OCI-LY7 (cell line): ENCODE results near the gene PGAM5. TPM values are rescaled to one million over a fixed set of nuclear protein-coding genes. Genes with fewer than 3 reads are reported as not detected.

Experiments used
- BruUV-seq: library from RNA; stranded (reverse); fragments of 400-500 nt; replicated peaks from 2 replicates; lab custom pipeline; 2021; lab: Mats Ljungman, UMichigan
- CTCF ChIA-PET: fragments of 300-600 bp; sonication (Branson Sonifier 250); formaldehyde crosslinking; loops from one replicate; lab custom pipeline; 2022; ENCODE audit warnings: antibody characterized with exemption; ENCODE audit not compliant: unreplicated experiment; lab: Charles Lee
- POLR2A ChIA-PET: fragments of 300-600 bp; sonication (Branson Sonifier 250); formaldehyde crosslinking; loops from one replicate; lab custom pipeline; 2022; ENCODE audit warnings: antibody characterized with exemption; lab: Charles Lee
- DNase-seq: peaks from one replicate; pipeline ENCODE4 v3.0.0-alpha.2; 2015; ENCODE audit warnings: low spot score
- H2AFZ ChIP-seq: fragments of 200-600 bp; sonication (generic), shearing (Covaris generic); 2 replicates; pipeline ENCODE4 v1.6.1; 2014; ENCODE audit warnings: mild to moderate bottlenecking, antibody characterized with exemption, low read length, moderate library complexity
- H3K27ac ChIP-seq: fragments of 200-600 bp; sonication (generic); 2 replicates; pipeline ENCODE4 v1.5.1; 2014; ENCODE audit warnings: mixed run types, low read depth, mild to moderate bottlenecking, moderate library complexity, low read length, inconsistent platforms; ENCODE audit not compliant: poor library complexity, severe bottlenecking
- H3K36me3 ChIP-seq: fragments of 200-600 bp; sonication (generic); 2 replicates; pipeline ENCODE4 v1.6.1; 2014; ENCODE audit warnings: mild to moderate bottlenecking, antibody characterized with exemption, low read length, moderate library complexity, mixed read lengths; ENCODE audit not compliant: insufficient read depth
- H3K4me1 ChIP-seq: fragments of 200-600 bp; sonication (generic); 2 replicates; pipeline ENCODE4 v1.5.1; 2014; ENCODE audit warnings: mild to moderate bottlenecking, low read length; ENCODE audit not compliant: insufficient read depth, poor library complexity, severe bottlenecking
- H3K4me2 ChIP-seq: fragments of 200-600 bp; sonication (generic); 2 replicates; pipeline ENCODE4 v1.6.1; 2014; ENCODE audit warnings: mild to moderate bottlenecking, low read length
- H3K4me3 ChIP-seq: fragments of 200-600 bp; sonication (generic); 2 replicates; pipeline ENCODE4 v1.5.1; 2014; ENCODE audit warnings: mild to moderate bottlenecking, low read depth, low read length; ENCODE audit not compliant: poor library complexity, severe bottlenecking
- H3K79me2 ChIP-seq: fragments of 200-600 bp; sonication (generic); 2 replicates; pipeline ENCODE4 v1.6.1; 2016; ENCODE audit warnings: low read depth, mild to moderate bottlenecking, low read length, moderate library complexity, mixed read lengths; ENCODE audit not compliant: insufficient read depth
- H3K9me2 ChIP-seq: fragments of 200-600 bp; sonication (generic); 2 replicates; pipeline ENCODE4 v1.6.1; 2016; ENCODE audit warnings: mild to moderate bottlenecking, low read length, mixed read lengths; ENCODE audit not compliant: insufficient read depth
- H3K9me3 ChIP-seq: fragments of 200-600 bp; sonication (generic); 2 replicates; pipeline ENCODE4 v1.6.1; 2014; ENCODE audit warnings: mild to moderate bottlenecking, mixed run types, low read length, mixed read lengths
- H4K20me1 ChIP-seq: fragments of 200-600 bp; sonication (generic); 2 replicates; pipeline ENCODE4 v1.6.1; 2014; ENCODE audit warnings: mild to moderate bottlenecking, antibody characterized with exemption, low read length, moderate library complexity, mixed read lengths; ENCODE audit not compliant: insufficient read depth
- EZH2phosphoT487 ChIP-seq: fragments of 200-600 bp; sonication (generic); IDR thresholded peaks from 2 replicates; pipeline ENCODE4 v1.6.1; 2018; ENCODE audit warnings: low read depth, borderline replicate concordance, mild to moderate bottlenecking, mixed run types, antibody characterized with exemption, low read length, moderate library complexity, mixed read lengths
- intact Hi-C: fragments of 100-400 bp; cut with micrococcal nuclease; formaldehyde crosslinking; loops from one replicate; pipeline ENCODE4 v1.10.0; 2022; ENCODE audit not compliant: unreplicated experiment
- total RNA-seq, 2 experiments: library from RNA; depleted of rRNA in 1 of 2; stranded (reverse); fragments of >200 nt in 1 of 2; shearing (Covaris generic) in 1 of 2; gene quantifications; 2 replicates each; pipeline ENCODE4 v1.2.3, GENCODE V29; 2014 to 2022
- TF ChIP-seq, protein P1 (sequence below): fragments of 200-600 bp; sonication (generic); conservative IDR thresholded peaks from 2 replicates; pipeline ENCODE4 v1.5.1; 2014; ENCODE audit warnings: mild to moderate bottlenecking, antibody characterized with exemption, low read length, moderate library complexity, mixed read lengths

The PGAM5 gene
- total RNA-seq, 2 experiments from 2014 or later: 95.6 to 97.2 TPM

DNA sequence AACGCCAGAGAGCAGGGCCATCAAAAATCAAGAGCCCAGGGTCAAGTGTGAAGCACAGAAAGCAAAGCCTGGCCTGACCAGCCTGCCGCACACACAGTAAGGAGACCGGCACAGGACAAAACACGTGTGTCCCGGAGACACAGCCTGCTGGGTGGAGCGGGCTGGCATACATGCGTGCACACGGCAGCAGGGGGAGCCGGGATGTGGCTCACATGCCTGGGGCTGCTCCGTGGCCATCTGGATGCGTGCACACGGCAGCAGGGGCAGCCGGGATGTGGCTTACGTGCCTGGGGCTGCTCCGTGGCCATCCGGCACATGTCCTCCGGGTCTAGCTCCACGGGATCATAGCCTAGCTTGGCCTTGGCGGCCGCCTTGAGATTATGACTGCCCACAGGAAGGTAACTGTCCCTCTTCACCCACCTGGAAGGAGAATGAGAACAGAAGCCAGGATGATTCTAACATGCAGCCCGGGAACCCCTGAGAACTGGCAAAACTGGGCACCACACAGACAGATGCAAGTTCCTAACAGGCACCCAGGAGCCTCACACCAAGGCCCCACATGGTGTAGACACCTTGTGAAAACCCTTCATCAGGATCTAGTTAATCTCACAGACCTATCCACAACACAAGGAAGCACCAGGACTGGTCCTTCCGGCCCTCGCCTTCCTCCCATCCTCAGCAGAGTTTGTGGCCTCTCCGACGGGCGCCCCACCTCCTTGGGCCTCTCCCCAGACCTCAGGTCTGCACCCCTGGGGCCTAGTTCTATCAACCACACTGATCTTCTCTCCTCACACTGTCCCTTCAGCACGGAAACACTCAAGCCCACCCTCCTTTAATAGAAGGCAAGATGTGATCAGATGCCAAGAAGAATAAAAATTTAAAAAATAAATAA, 37.1 kb upstream of the PGAM5 start:
- no peaks in the 10 kb centered on the region for H4K20me1 ChIP-seq
- BruUV-seq: no TSS peak
- ChIA-PET CTCF (no interaction called here), POLR2A (no interaction called here)
- no peaks in the 10 kb centered on the region for H3K4me1 ChIP-seq
- no peaks in the 10 kb centered on the region for H3K9me2 ChIP-seq
- intact Hi-C loops: no loop called here
- no peak overlapping the region for H3K4me2 ChIP-seq
- no peak overlapping the region for H3K4me3 ChIP-seq
- no peak for DNase-seq
- TF ChIP-seq, protein P1, sequence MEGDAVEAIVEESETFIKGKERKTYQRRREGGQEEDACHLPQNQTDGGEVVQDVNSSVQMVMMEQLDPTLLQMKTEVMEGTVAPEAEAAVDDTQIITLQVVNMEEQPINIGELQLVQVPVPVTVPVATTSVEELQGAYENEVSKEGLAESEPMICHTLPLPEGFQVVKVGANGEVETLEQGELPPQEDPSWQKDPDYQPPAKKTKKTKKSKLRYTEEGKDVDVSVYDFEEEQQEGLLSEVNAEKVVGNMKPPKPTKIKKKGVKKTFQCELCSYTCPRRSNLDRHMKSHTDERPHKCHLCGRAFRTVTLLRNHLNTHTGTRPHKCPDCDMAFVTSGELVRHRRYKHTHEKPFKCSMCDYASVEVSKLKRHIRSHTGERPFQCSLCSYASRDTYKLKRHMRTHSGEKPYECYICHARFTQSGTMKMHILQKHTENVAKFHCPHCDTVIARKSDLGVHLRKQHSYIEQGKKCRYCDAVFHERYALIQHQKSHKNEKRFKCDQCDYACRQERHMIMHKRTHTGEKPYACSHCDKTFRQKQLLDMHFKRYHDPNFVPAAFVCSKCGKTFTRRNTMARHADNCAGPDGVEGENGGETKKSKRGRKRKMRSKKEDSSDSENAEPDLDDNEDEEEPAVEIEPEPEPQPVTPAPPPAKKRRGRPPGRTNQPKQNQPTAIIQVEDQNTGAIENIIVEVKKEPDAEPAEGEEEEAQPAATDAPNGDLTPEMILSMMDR: no peak
- TF ChIP-seq EZH2phosphoT487: no peak
- H3K79me2 ChIP-seq: no peaks in the 10 kb centered on the region
- H3K36me3 ChIP-seq: peaks cover 93% of the 10 kb centered on the region
- H2AFZ ChIP-seq: no peak overlapping the region
- H3K27ac ChIP-seq: no peak overlapping the region
- no peaks in the 10 kb centered on the region for H3K9me3 ChIP-seq

DNA sequence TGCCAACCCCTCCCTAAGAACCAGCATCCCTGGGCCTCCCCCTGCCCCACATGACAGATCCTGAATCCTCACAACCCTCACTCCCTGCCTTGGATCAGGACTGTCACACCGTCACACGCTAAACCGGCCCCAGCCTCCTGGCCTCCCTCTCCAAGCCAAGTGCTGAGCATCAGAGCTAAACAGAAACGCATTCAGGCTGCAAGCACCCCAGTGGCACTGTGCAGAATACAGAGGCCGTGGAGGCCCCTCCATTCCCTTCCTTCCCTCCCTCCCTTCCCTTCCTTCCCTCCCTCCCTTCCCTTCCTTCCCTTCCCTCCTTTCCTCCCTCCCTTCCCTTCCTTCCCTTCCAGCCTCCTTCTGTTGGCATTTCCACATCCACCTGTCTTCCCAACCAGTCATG, 36.1 kb upstream of the PGAM5 start:
- no peak overlapping the region for H3K4me2 ChIP-seq
- no peak overlapping the region for H3K4me3 ChIP-seq
- H3K27ac ChIP-seq: no peak overlapping the region
- H4K20me1 ChIP-seq: no peaks in the 10 kb centered on the region
- no peaks in the 10 kb centered on the region for H3K9me3 ChIP-seq
- no TSS peak for BruUV-seq
- intact Hi-C loops: no loop called here
- no peak for DNase-seq
- no peaks in the 10 kb centered on the region for H3K9me2 ChIP-seq
- peaks cover 93% of the 10 kb centered on the region for H3K36me3 ChIP-seq
- CTCF ChIA-PET: no interaction called here
- TF ChIP-seq EZH2phosphoT487: no peak
- TF ChIP-seq, protein P1: no peak
- POLR2A ChIA-PET: no interaction called here
- no peak overlapping the region for H2AFZ ChIP-seq
- H3K79me2 ChIP-seq: peaks cover 8% of the 10 kb centered on the region; the same call in 1 of the 2 replicates
- H3K4me1 ChIP-seq: no peaks in the 10 kb centered on the region
